ENCODE results near the gene MLF2. TPM values are rescaled to one million over a fixed set of nuclear protein-coding genes. Genes with fewer than 3 reads are reported as not detected.
"Not testable (repeated sequence)": the region's sequence is repeated elsewhere in the genome, so short reads cannot be mapped to it uniquely, and the experiment has no call there.

The MLF2 gene
- total and polyA plus RNA-seq, 11 donors = 126 to 231 (median 152) TPM

DNA sequence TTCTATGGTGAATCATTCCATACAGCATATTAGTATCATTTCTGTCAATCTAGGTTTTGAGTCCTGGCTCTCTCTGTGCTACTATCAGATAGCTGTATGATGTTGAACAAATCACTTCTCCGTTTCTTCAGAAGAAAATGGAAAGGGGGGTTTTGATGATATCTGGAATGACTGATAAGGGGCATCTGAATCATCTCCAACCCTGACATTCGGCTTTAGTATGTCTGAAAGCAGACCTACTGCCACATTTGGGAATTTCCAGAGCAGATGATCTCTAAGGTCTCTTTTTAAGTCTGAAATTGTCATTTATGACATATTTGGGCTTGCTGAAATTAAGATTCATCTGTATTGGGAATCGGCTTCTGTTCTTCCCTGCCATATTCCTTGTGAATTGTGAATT lies 10.1 kb downstream of the MLF2 start:
- DNase-seq (no peak), ATAC-seq (no peak)
- Histone ChIP-seq H3K27me3 (no peaks in the 10 kb centered on the region), H3K36me3 (peaks cover 0 to 16% (median 12%) of the 10 kb centered on the region in 9 donors), H3K9me3 (no peaks in the 10 kb centered on the region), H3K4me3 (no peak overlapping the region), H3K4me1 (peaks cover 0 to 14% (median 4%) of the 10 kb centered on the region in 12 donors), H3K27ac (no peak overlapping the region)
- intact Hi-C loops (cut with DNase I) = no loop called here
- WGBS, 4 donors = 88 to 96% (median 91%) methylated on average over 3 of the region's 3 CpGs
- TF ChIP-seq POLR2A (IDR thresholded peaks at IDR 0.05) = no peak
- TF ChIP-seq, protein P1, sequence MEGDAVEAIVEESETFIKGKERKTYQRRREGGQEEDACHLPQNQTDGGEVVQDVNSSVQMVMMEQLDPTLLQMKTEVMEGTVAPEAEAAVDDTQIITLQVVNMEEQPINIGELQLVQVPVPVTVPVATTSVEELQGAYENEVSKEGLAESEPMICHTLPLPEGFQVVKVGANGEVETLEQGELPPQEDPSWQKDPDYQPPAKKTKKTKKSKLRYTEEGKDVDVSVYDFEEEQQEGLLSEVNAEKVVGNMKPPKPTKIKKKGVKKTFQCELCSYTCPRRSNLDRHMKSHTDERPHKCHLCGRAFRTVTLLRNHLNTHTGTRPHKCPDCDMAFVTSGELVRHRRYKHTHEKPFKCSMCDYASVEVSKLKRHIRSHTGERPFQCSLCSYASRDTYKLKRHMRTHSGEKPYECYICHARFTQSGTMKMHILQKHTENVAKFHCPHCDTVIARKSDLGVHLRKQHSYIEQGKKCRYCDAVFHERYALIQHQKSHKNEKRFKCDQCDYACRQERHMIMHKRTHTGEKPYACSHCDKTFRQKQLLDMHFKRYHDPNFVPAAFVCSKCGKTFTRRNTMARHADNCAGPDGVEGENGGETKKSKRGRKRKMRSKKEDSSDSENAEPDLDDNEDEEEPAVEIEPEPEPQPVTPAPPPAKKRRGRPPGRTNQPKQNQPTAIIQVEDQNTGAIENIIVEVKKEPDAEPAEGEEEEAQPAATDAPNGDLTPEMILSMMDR (IDR thresholded peaks at IDR 0.05) = no peak

- DNase-seq; H3K27ac ChIP-seq; H3K9me3 ChIP-seq; intact Hi-C loops (cut with DNase I); ATAC-seq; H3K36me3 ChIP-seq; H3K27me3 ChIP-seq; H3K4me3 ChIP-seq: not testable (repeated sequence)
- peaks cover 0 to 14% (median 4%) of the 10 kb centered on the region in 12 donors for H3K4me1 ChIP-seq
- WGBS, 4 donors = 76 to 86% (median 80%) methylated on average over 12 of the region's 12 CpGs
These were observed 10.9 kb downstream of the MLF2 start for GRCh38 chr12:6742080-6742479.

DNA sequence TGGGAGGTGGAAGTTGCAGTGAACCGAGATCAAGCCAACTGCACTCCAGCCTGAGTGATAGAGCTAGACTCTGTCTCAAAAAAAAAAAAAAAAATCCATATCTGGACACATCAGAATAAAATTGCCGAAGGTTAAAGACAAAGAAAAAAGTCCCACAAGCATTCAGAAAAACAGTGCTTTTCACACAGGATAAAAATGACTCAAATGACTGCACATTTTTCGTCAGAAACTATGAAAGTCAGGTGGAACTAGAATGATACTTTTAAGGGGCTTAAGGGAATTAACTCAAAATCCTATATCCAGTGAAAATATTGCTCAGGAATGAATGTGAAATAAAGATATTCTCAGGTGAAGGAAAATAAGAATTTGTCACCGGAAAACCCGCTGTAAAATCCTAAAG lies 16.2 kb downstream of the MLF2 start:
- no peak for DNase-seq
- intact Hi-C loops (cut with DNase I) = loop anchor here in 7 of 10 donors (1.0 to 5.0 kb wide), 4 partner anchors 41 to 91 kb away; partner anchors contain the start of genes P3H3 (in 5 of the 7) and GPR162 (in 1 of the 7)

DNA sequence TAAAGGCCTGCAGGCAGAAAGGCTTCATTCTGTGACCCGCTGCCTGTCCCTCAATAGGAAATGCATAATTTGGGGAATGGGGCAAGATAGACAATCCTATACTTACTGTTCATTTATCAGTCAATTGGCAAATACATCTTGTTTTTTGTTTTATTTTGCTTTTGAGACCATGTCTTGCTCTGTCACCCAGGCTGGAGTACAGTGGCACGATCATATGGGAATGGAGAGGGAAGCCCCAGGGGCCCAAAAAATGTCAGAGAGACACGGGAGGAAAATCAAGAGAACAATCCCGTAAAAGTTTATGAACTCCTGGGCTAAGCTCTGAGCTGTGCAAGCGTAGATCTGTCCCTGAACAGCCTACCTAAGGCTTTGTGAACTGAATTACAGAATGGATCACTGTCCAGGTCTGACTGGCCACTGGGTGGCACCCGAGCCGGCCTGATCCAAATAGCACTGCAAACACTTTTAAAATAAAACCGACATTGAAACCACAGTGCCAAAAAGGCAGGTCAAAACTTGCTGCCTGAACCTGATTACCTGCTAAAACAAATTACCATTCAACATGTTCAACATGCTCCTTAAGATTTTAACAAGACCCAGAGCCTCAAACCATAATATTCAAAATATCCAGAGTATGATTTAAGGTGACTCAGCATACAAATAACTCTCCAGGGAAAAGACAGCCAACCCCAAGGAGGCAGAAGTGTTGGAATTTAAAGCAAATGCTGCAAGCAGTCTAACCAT lies 17.3 kb downstream of the MLF2 start:
- DNase-seq (peak; percentile 54 to 76 (median 67)), ATAC-seq (peak; percentile 58 to 93 (median 91))
- TF ChIP-seq, protein P1 (IDR thresholded peaks at IDR 0.05) = peak; percentile 55 to 83 (median 72)
- TF ChIP-seq POLR2A (IDR thresholded peaks at IDR 0.05) = no peak
- Histone ChIP-seq H3K36me3 (peaks cover 0 to 38% (median 23%) of the 10 kb centered on the region in 9 donors), H3K9me3 (no peaks in the 10 kb centered on the region), H3K27ac (peak overlapping the region in 9 of 12 donors; percentile 0 to 55 (median 34)), H3K27me3 (no peaks in the 10 kb centered on the region), H3K4me1 (peaks cover 0 to 12% (median 0%) of the 10 kb centered on the region in 12 donors), H3K4me3 (no peak overlapping the region)
- WGBS, 4 donors = 37 to 46% (median 40%) methylated on average over 8 of the region's 8 CpGs
- intact Hi-C loops (cut with DNase I) = loop anchor here in 9 of 10 donors (1.0 to 5.0 kb wide), 6 partner anchors 42 to 92 kb away; partner anchors contain the start of genes P3H3 (in 5 of the 9) and GPR162 (in 1 of the 9)

More for the DNA sequence above, 16.2 kb downstream of the MLF2 start:
- ATAC-seq = no peak
- Histone ChIP-seq H3K9me3 (no peaks in the 10 kb centered on the region), H3K4me3 (no peak overlapping the region), H3K36me3 (peaks cover 0 to 26% (median 12%) of the 10 kb centered on the region in 9 donors), H3K4me1 (peaks cover 0 to 12% (median 0%) of the 10 kb centered on the region in 12 donors), H3K27me3 (no peaks in the 10 kb centered on the region), H3K27ac (peak overlapping the region in 1 of 12 donors; percentile 54)
- WGBS, 4 donors = 94 to 99% (median 94%) methylated on average over 5 of the region's 5 CpGs
- TF ChIP-seq, protein P1 (IDR thresholded peaks at IDR 0.05) = no peak
- TF ChIP-seq POLR2A (IDR thresholded peaks at IDR 0.05) = no peak
